ENCODE data around the gene VIPR1. TPM values are rescaled to one million over a fixed set of nuclear protein-coding genes. Genes with fewer than 3 reads are reported as not detected.
A peak's percentile ranks its signal among the peaks of the same experiment; 100 is the strongest.

VIPR1 gene
- total and polyA plus RNA-seq, 7 donors, result 2.6 to 50.6 (median 9.6) TPM

GRCh38 chr3:42491881-42492507, 10.4 kb upstream of the VIPR1 start:
- intact Hi-C loops (cut with DNase I), result no loop called here
- Histone ChIP-seq H3K4me1 (peaks cover 0 to 9% (median 4%) of the 10 kb centered on the region in 4 donors), H3K4me3 (no peak overlapping the region), H3K9me3 (no peaks in the 10 kb centered on the region), H3K27me3 (no peaks in the 10 kb centered on the region), H3K36me3 (no peaks in the 10 kb centered on the region), H3K27ac (peak overlapping the region in 1 of 4 donors; percentile 12)
- 48 to 67% methylated on average over 3 of the region's 3 CpGs for WGBS, 2 donors
- TF ChIP-seq POLR2AphosphoS5 (IDR thresholded peaks at IDR 0.05) (no peak), EP300 (IDR thresholded peaks at IDR 0.05) (no peak), POLR2A (IDR thresholded peaks at IDR 0.05) (no peak), CTCF (IDR thresholded peaks at IDR 0.05) (no peak)
- DNase-seq, result peak; percentile 27

- WGBS, 2 donors, result 81 to 84% methylated on average over 6 of the region's 6 CpGs
- TF ChIP-seq CTCF (IDR thresholded peaks at IDR 0.05) (no peak), POLR2A (IDR thresholded peaks at IDR 0.05) (no peak), EP300 (IDR thresholded peaks at IDR 0.05) (no peak), POLR2AphosphoS5 (IDR thresholded peaks at IDR 0.05) (no peak)
- peak overlapping the region in 1 of 4 donors; percentile 12 for H3K27ac ChIP-seq
- H3K9me3 ChIP-seq, result no peaks in the 10 kb centered on the region
- no peaks in the 10 kb centered on the region for H3K36me3 ChIP-seq
- DNase-seq, result peak; percentile 35
- no peaks in the 10 kb centered on the region for H3K27me3 ChIP-seq
- peaks cover 0 to 9% (median 4%) of the 10 kb centered on the region in 4 donors for H3K4me1 ChIP-seq
- no peak overlapping the region for H3K4me3 ChIP-seq
- intact Hi-C loops (cut with DNase I), result no loop called here
Observed at GRCh38 chr3:42492508-42493080, 9.8 kb upstream of the VIPR1 start.

DNA sequence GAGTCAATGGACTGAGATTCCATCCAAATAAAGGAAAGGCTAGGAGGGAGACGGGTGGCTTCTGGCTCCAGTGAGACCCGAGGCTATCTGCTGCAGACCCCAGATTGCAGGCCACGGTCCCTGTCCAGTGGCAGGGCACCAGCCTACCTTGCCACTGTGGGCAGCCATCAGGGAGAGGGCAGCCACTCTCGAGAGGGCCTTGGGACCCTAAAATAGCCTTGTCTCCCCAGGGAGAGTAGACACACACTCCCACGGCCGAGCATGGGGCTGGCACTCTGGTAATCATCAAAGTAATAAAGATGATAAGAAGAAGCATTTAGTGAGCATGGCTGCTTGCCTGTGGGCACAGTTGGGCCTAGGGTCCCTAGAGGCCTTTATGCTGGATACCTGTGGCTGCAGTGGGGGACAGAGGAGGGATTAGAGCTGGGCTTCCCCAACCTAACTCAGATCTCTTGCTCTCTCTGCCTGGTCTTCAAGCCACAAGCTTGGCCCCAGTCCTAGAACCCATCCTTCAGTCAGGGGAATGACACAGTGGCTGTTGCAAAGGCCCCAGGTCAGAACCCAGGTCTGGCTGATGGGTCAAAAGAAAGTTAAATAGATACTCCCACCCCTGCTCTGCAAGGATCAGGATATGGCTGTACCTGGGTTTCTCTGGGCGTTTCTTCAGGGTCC, 9.2 kb upstream of the VIPR1 start:
- Histone ChIP-seq H3K27ac (no peak overlapping the region), H3K4me3 (no peak overlapping the region), H3K4me1 (peaks cover 0 to 9% (median 4%) of the 10 kb centered on the region in 4 donors), H3K27me3 (no peaks in the 10 kb centered on the region), H3K36me3 (no peaks in the 10 kb centered on the region), H3K9me3 (no peaks in the 10 kb centered on the region)
- DNase-seq, result peak; percentile 48
- intact Hi-C loops (cut with DNase I), result no loop called here
- WGBS, 2 donors, result 72 to 79% methylated on average over 7 of the region's 7 CpGs
- TF ChIP-seq POLR2AphosphoS5 (IDR thresholded peaks at IDR 0.05), result no peak

GRCh38 chr3:42493798-42494151, 8.7 kb upstream of the VIPR1 start:
- Histone ChIP-seq H3K36me3 (no peaks in the 10 kb centered on the region), H3K4me3 (no peak overlapping the region), H3K27ac (no peak overlapping the region), H3K27me3 (no peaks in the 10 kb centered on the region), H3K9me3 (no peaks in the 10 kb centered on the region), H3K4me1 (peaks cover 0 to 9% (median 4%) of the 10 kb centered on the region in 4 donors)
- DNase-seq, result peak; percentile 45
- intact Hi-C loops (cut with DNase I), result no loop called here
- 79 to 80% methylated on average over 3 of the region's 3 CpGs for WGBS, 2 donors
- TF ChIP-seq CTCF (IDR thresholded peaks at IDR 0.05) (no peak), POLR2A (IDR thresholded peaks at IDR 0.05) (no peak), POLR2AphosphoS5 (IDR thresholded peaks at IDR 0.05) (no peak), EP300 (IDR thresholded peaks at IDR 0.05) (no peak)

DNA sequence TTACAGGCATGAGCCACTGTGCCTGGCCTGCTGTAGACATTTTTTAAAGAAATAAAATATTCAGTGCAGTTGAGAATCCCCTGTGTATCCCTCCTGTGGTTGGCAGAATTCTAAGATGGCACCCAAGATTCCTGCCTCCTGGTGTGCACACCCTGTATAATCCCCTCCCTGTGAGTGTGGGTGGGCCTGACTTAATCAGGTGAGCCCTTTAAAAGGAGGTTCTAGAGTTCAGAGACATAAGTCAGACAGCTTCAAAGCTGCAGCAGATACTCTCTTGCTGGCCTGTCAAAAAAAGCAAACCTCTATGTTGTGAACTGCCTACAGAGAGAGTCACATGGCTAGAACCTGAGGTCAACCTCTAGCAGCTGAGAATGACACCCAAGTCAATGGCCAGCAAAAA, 7.0 kb upstream of the VIPR1 start:
- Histone ChIP-seq H3K27me3 (peaks cover 0 to 9% (median 8%) of the 10 kb centered on the region in 3 donors), H3K4me1 (peaks cover 0 to 4% (median under 1%) of the 10 kb centered on the region in 4 donors), H3K27ac (no peak overlapping the region), H3K4me3 (no peak overlapping the region), H3K9me3 (no peaks in the 10 kb centered on the region), H3K36me3 (no peaks in the 10 kb centered on the region)
- peak; percentile 20 for DNase-seq
- TF ChIP-seq POLR2AphosphoS5 (IDR thresholded peaks at IDR 0.05) (no peak), POLR2A (IDR thresholded peaks at IDR 0.05) (no peak), EP300 (IDR thresholded peaks at IDR 0.05) (no peak), CTCF (IDR thresholded peaks at IDR 0.05) (no peak)
- intact Hi-C loops (cut with DNase I), result no loop called here

Data from sigmoid colon (tissue), 7 donors.